ENCODE measurements around the gene P2RY13. TPM values are rescaled to one million over a fixed set of nuclear protein-coding genes. Genes with fewer than 3 reads are reported as not detected.

The P2RY13 gene
- total RNA-seq, 1 experiment from 2014 or later = not detected

GRCh38 chr3:151296226-151296625 is 33.1 kb downstream of the P2RY13 start:
- no peak overlapping the region for H3K14ac ChIP-seq (ENCODE audit: insufficient read depth, low read length)
- H4K5ac ChIP-seq (ENCODE audit: insufficient read length, low read depth, low read length) = no peak overlapping the region
- H3K9ac ChIP-seq (ENCODE audit: extremely low read depth, insufficient read length, low read length) = no peak overlapping the region
- H3K9me3 Mint-ChIP-seq = no peaks in the 10 kb centered on the region
- no peak overlapping the region for H3K4me2 ChIP-seq (ENCODE audit: insufficient read depth, insufficient read length, low read length)
- H2AK5ac ChIP-seq (ENCODE audit: insufficient read length, low read length) = no peak overlapping the region
- no peak overlapping the region; a peak in 1 of 5 replicates for H3K4me3 Mint-ChIP-seq
- no peak overlapping the region for H2BK15ac ChIP-seq (ENCODE audit: low read depth, low read length)
- no peaks in the 10 kb centered on the region for H3K79me1 ChIP-seq (ENCODE audit: insufficient read depth, low read depth, low read length, poor library complexity, severe bottlenecking)
- H3K27me3 Mint-ChIP-seq (ENCODE audit: low read depth) = no peaks in the 10 kb centered on the region
- H2AFZ ChIP-seq (ENCODE audit: low read length) = no peak overlapping the region
- H4K8ac ChIP-seq (replicated peaks; ENCODE audit: insufficient read length, low read depth, low read length) = no peak overlapping the region
- H3K18ac ChIP-seq (ENCODE audit: insufficient read length, low read depth, low read length) = no peak overlapping the region
- no peaks in the 10 kb centered on the region for H3K27me3 ChIP-seq (ENCODE audit: insufficient read depth, low read length)
- H3K9me3 ChIP-seq (ENCODE audit: control insufficient read depth, low read depth, low read length) = no peaks in the 10 kb centered on the region
- TF ChIP-seq CTCF (conservative IDR thresholded peaks at IDR 0.05) = no peak
- H2BK5ac ChIP-seq (ENCODE audit: insufficient read length, low read length) = no peak overlapping the region
- H3K56ac ChIP-seq (ENCODE audit: insufficient read length, low read depth, low read length) = no peak overlapping the region
- H3K23me2 ChIP-seq (ENCODE audit: insufficient read length, low read depth, low read length, poor library complexity, severe bottlenecking) = no peaks in the 10 kb centered on the region
- no peak overlapping the region for H4K91ac ChIP-seq (ENCODE audit: insufficient read length, low read depth, low read length)
- H2BK120ac ChIP-seq (ENCODE audit: low read depth, low read length, poor library complexity, severe bottlenecking) = no peak overlapping the region
- no peaks in the 10 kb centered on the region for H3K79me2 ChIP-seq (ENCODE audit: insufficient read depth, low read length)
- H2BK20ac ChIP-seq (ENCODE audit: low read depth, low read length, poor library complexity, severe bottlenecking) = no peak overlapping the region
- no peak for DNase-seq
- H3K4me1 ChIP-seq (ENCODE audit: insufficient read depth, low read length) = no peaks in the 10 kb centered on the region
- peaks cover 8 to 14% of the 10 kb centered on the region in 2 experiments for H3K4me1 Mint-ChIP-seq
- H3K4ac ChIP-seq (ENCODE audit: low read depth, low read length) = no peak overlapping the region
- H3K27ac Mint-ChIP-seq = peak overlapping the region; percentile 41 to 90 (median 59); a peak in 6 of 7 replicates
- H3K36me3 Mint-ChIP-seq (ENCODE audit: insufficient read depth in 1 of 3, low read depth in 3 of 3) = no peaks in the 10 kb centered on the region
- H3K27ac ChIP-seq (ENCODE audit: insufficient read length, low read depth, low read length) = no peak overlapping the region
- H2BK12ac ChIP-seq (ENCODE audit: insufficient read length, low read depth, low read length) = no peak overlapping the region
- no CpG with 5 or more reads among the region's 3 CpGs for WGBS (ENCODE audit: extremely low coverage, insufficient read length, low lambda C conversion rate)
- no peaks in the 10 kb centered on the region for H4K20me1 ChIP-seq (ENCODE audit: control insufficient read depth, insufficient read depth, insufficient read length)
- H3K23ac ChIP-seq (ENCODE audit: insufficient read length, low read depth, low read length) = no peak overlapping the region
- H3T11ph ChIP-seq (ENCODE audit: low read length) = no peak overlapping the region
